CD4-positive, alpha-beta T cell (primary cell): ENCODE data around the gene FRMD3. TPM values are rescaled to one million over a fixed set of nuclear protein-coding genes. Genes with fewer than 3 reads are reported as not detected.

Source experiments
- ATAC-seq: fragments of 200-7000 bp; cut with Tn5 transposase; one replicate; pipeline ENCODE4 v1.10.0; 2022; ENCODE audit warnings: mild to moderate bottlenecking; ENCODE audit not compliant: poor library complexity
- CTCF ChIA-PET: fragments of 350-600 bp; sonication (Branson Sonifier 250); formaldehyde crosslinking; loops from one replicate; lab custom pipeline; 2021; ENCODE audit warnings: antibody characterized with exemption, inconsistent platforms; lab: Charles Lee
- POLR2A ChIA-PET: fragments of 350-600 bp; sonication (Branson Sonifier 250); formaldehyde crosslinking; loops from one replicate; lab custom pipeline; 2021; ENCODE audit warnings: antibody characterized with exemption, inconsistent platforms; lab: Charles Lee
- DNase-seq, 14 experiments: peaks; one replicate each; pipeline ENCODE4 v3.0.0-alpha.2; 2013 to 2020; ENCODE audit warnings: mixed read lengths in 2 of 14
- H3K27ac ChIP-seq, 2 donors: one replicate each; pipeline versions ENCODE4 v1.5.1 to v1.7.0; 2013; ENCODE audit warnings: low read length in 2 of 2, low read depth in 1 of 2, mild to moderate bottlenecking in 1 of 2
- H3K27me3 ChIP-seq, 2 experiments: 1 replicate in 1 of 2; 2 replicates in 1 of 2; pipeline versions ENCODE4 v1.6.1 to v1.7.0; 2013; ENCODE audit warnings: low read length in 2 of 2, control low read depth in 1 of 2, mild to moderate bottlenecking in 1 of 2, moderate library complexity in 1 of 2; ENCODE audit not compliant: insufficient read depth in 2 of 2, control insufficient read depth in 1 of 2
- H3K36me3 ChIP-seq: one replicate; pipeline ENCODE4 v1.6.1; 2013; ENCODE audit warnings: low read length, control low read depth; ENCODE audit not compliant: insufficient read depth
- H3K4me1 ChIP-seq: one replicate; pipeline ENCODE4 v1.6.1; 2013; ENCODE audit warnings: low read length, control low read depth; ENCODE audit not compliant: insufficient read depth
- H3K4me3 ChIP-seq: one replicate; pipeline ENCODE4 v1.5.1; 2013; ENCODE audit warnings: mild to moderate bottlenecking, low read length, moderate library complexity
- H3K9me3 ChIP-seq, 2 experiments: 1 replicate in 1 of 2; 2 replicates in 1 of 2; pipeline versions ENCODE4 v1.6.1 to v1.7.0; 2013; ENCODE audit warnings: low read length in 2 of 2, mild to moderate bottlenecking in 2 of 2, control low read depth in 1 of 2, moderate library complexity in 1 of 2; ENCODE audit not compliant: control insufficient read depth in 1 of 2, insufficient read depth in 1 of 2
- H3K27ac Mint-ChIP-seq: one replicate; pipeline ENCODE4 v1.8.0; 2020; ENCODE audit warnings: mixed read lengths
- H3K27me3 Mint-ChIP-seq: one replicate; pipeline ENCODE4 v1.8.0; 2021; ENCODE audit warnings: mixed read lengths
- H3K36me3 Mint-ChIP-seq: one replicate; pipeline ENCODE4 v1.8.0; 2021; ENCODE audit warnings: low read depth, mixed read lengths
- H3K4me1 Mint-ChIP-seq: one replicate; pipeline ENCODE4 v1.8.0; 2021; ENCODE audit warnings: low read depth, mixed read lengths
- H3K4me3 Mint-ChIP-seq: one replicate; pipeline ENCODE4 v1.8.0; 2020; ENCODE audit warnings: mild to moderate bottlenecking, mixed read lengths
- H3K9me3 Mint-ChIP-seq: one replicate; pipeline ENCODE4 v1.8.0; 2020; ENCODE audit warnings: mixed read lengths
- intact Hi-C, 2 experiments: fragments of 100-400 bp; cut with DNase I in 1 of 2; cut with micrococcal nuclease in 1 of 2; formaldehyde crosslinking; loops; one replicate each; pipeline versions ENCODE4 v1.15.1 to v1.9.0; 2023 to 2025; cut with DNase I, micrococcal nuclease
- total RNA-seq, 174 experiments: library from RNA in 2 of 174; stranded (reverse) in 2 of 174; gene quantifications; one replicate each; pipeline ENCODE4 v1.2.3 and lab custom pipeline; 2021 to 2026
- TF ChIP-seq, protein P1 (sequence below): fragments of 200-600 bp; IDR thresholded peaks from one replicate; pipeline ENCODE4 v1.8.0; 2022; ENCODE audit warnings: antibody characterized with exemption, mild to moderate bottlenecking

FRMD3 gene
- total RNA-seq, 2 experiments from 2014 or later = 0.53 to 1.0 TPM

DNA sequence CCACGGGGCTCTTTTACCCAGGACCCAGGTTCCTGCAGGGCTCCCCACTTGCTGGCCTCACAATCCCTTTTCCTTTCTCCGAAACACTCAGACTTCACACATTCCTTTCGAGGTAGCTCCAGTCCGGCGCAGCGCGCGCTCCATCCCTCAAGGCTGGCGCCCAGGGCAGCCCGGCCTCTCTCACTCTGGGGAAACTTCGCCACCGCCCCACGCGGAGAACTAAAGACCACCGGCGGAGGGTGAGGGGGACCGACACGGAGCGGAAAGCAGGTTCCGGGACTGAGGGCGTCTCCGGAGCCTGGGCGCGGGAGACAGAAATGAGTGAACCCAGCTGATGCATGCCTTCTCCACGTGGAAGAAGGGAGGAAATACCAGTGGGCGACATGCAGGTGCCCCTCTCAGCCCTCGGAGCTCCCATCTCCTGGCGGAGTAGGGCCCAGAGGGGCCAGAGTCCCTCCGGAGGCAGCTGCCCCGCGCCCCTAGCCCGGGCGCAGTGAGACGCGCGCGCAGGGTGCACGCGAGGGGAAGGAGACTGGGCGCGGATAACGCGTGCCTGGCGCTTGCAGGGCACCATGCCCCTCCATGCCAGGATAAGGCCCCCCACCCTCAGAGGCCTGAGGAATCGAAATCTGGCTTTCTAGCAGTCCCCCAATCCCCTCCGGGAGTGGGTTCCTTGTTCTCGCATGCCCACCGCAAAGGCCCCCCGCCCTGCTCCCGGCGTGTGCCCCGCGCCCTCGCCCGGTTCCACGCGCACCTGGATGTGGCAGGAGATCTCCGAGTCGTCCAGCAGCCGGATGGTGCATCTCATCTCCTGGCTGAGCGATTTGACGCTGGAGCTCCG is 650 bp downstream of the FRMD3 start:
- Mint-ChIP-seq H3K9me3 (no peaks in the 10 kb centered on the region), H3K36me3 (no peaks in the 10 kb centered on the region), H3K4me1 (peaks cover 5% of the 10 kb centered on the region), H3K4me3 (no peak overlapping the region), H3K27me3 (peaks cover 48% of the 10 kb centered on the region), H3K27ac (no peak overlapping the region)
- no peak for ATAC-seq
- H3K27ac ChIP-seq = no peak overlapping the region
- TF ChIP-seq, protein P1, sequence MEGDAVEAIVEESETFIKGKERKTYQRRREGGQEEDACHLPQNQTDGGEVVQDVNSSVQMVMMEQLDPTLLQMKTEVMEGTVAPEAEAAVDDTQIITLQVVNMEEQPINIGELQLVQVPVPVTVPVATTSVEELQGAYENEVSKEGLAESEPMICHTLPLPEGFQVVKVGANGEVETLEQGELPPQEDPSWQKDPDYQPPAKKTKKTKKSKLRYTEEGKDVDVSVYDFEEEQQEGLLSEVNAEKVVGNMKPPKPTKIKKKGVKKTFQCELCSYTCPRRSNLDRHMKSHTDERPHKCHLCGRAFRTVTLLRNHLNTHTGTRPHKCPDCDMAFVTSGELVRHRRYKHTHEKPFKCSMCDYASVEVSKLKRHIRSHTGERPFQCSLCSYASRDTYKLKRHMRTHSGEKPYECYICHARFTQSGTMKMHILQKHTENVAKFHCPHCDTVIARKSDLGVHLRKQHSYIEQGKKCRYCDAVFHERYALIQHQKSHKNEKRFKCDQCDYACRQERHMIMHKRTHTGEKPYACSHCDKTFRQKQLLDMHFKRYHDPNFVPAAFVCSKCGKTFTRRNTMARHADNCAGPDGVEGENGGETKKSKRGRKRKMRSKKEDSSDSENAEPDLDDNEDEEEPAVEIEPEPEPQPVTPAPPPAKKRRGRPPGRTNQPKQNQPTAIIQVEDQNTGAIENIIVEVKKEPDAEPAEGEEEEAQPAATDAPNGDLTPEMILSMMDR = no peak
- H3K36me3 ChIP-seq = no peaks in the 10 kb centered on the region
- DNase-seq = no peak
- H3K4me3 ChIP-seq = no peak overlapping the region
- ChIA-PET CTCF (no interaction called here), POLR2A (no interaction called here)
- H3K4me1 ChIP-seq = peaks cover 3% of the 10 kb centered on the region
- H3K27me3 ChIP-seq = peaks cover 18 to 26% of the 10 kb centered on the region in 2 experiments
- peaks cover 0 to 9% of the 10 kb centered on the region in 2 experiments for H3K9me3 ChIP-seq
- intact Hi-C loops = no loop called here

GRCh38 chr9:83536332-83536731 is 1.9 kb downstream of the FRMD3 start:
- Mint-ChIP-seq H3K27me3 (peaks cover 44% of the 10 kb centered on the region), H3K4me3 (no peak overlapping the region), H3K9me3 (no peaks in the 10 kb centered on the region), H3K36me3 (no peaks in the 10 kb centered on the region), H3K27ac (no peak overlapping the region), H3K4me1 (peaks cover 5% of the 10 kb centered on the region)
- peaks cover 3% of the 10 kb centered on the region for H3K4me1 ChIP-seq
- CTCF ChIA-PET = no interaction called here
- ATAC-seq (no peak), DNase-seq (no peak)
- POLR2A ChIA-PET = no interaction called here
- intact Hi-C loops = no loop called here
- peaks cover 18 to 26% of the 10 kb centered on the region in 2 experiments for H3K27me3 ChIP-seq
- H3K36me3 ChIP-seq = no peaks in the 10 kb centered on the region
- no peak overlapping the region for H3K4me3 ChIP-seq
- H3K27ac ChIP-seq = no peak overlapping the region
- peaks cover 0 to 9% of the 10 kb centered on the region in 2 experiments for H3K9me3 ChIP-seq
- TF ChIP-seq, protein P1 = no peak

DNA sequence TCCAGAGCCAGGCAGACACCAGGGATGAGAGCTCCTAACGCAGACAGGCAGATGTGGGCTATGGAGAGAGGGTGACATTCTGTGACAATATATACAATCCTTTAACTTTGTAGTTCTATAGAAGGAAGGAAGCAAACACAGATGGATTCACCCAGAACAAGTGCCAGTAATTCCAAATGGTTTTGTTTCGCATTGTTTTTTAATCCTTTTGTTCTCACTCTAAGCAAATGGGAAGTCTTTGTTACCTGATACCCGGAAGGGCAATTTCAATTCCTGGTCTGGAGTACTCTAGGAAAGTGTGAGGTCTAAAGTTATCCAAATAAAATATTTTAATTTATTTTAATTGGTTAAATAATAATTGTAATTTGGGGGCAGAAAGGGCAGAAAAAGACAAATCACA is 2.5 kb downstream of the FRMD3 start:
- Histone ChIP-seq H3K4me3 (no peak overlapping the region), H3K27me3 (peaks cover 18 to 26% of the 10 kb centered on the region in 2 experiments), H3K9me3 (peaks cover 0 to 9% of the 10 kb centered on the region in 2 experiments), H3K36me3 (no peaks in the 10 kb centered on the region), H3K27ac (no peak overlapping the region), H3K4me1 (peaks cover 3% of the 10 kb centered on the region)
- H3K27ac Mint-ChIP-seq = no peak overlapping the region
- no peak overlapping the region for H3K4me3 Mint-ChIP-seq
- peaks cover 38% of the 10 kb centered on the region for H3K27me3 Mint-ChIP-seq
- ATAC-seq (no peak), DNase-seq (no peak)
- CTCF ChIA-PET = no interaction called here
- peaks cover 5% of the 10 kb centered on the region for H3K4me1 Mint-ChIP-seq
- POLR2A ChIA-PET = interaction anchor here (1.1 kb wide), 1 partner anchor 385 kb away, joined by 3 read pairs; the partner anchor contains the start of gene KIF27
- no peaks in the 10 kb centered on the region for H3K9me3 Mint-ChIP-seq
- TF ChIP-seq, protein P1 = no peak
- no peaks in the 10 kb centered on the region for H3K36me3 Mint-ChIP-seq
- intact Hi-C loops = no loop called here
